ENCODE data around the gene SLAMF6.
"Not testable (repeated sequence)": the region's sequence is repeated elsewhere in the genome, so short reads cannot be mapped to it uniquely, and the experiment has no call there.

The SLAMF6 gene

GRCh38 chr1:160504651-160505050 is 18.4 kb downstream of the SLAMF6 start:
- no peak for DNase-seq (ENCODE audit: low spot score)

GRCh38 chr1:160503087-160503486 is 20.0 kb downstream of the SLAMF6 start:
- no peak for DNase-seq (ENCODE audit: low spot score)

- no peak for DNase-seq (ENCODE audit: low spot score)
Measured at GRCh38 chr1:160500321-160500990, 22.6 kb downstream of the SLAMF6 start.

GRCh38 chr1:160499631-160500030 is 23.4 kb downstream of the SLAMF6 start:
- no peak for DNase-seq (ENCODE audit: low spot score)

GRCh38 chr1:160498301-160499065 is 24.6 kb downstream of the SLAMF6 start:
- not testable (repeated sequence) for DNase-seq (ENCODE audit: low spot score)

GRCh38 chr1:160496334-160496733 is 26.7 kb downstream of the SLAMF6 start:
- DNase-seq (ENCODE audit: low spot score) = no peak

- DNase-seq (ENCODE audit: low spot score) = peak; percentile 6
Measured at GRCh38 chr1:160494620-160495019, 28.4 kb downstream of the SLAMF6 start.

GRCh38 chr1:160492617-160493016 is 30.4 kb downstream of the SLAMF6 start:
- no peak for DNase-seq (ENCODE audit: low spot score)

GRCh38 chr1:160491981-160492380 is 31.1 kb downstream of the SLAMF6 start:
- DNase-seq (ENCODE audit: low spot score) = no peak

- DNase-seq (ENCODE audit: low spot score) = no peak
Measured at GRCh38 chr1:160491017-160491416, 32.0 kb downstream of the SLAMF6 start.

GRCh38 chr1:160489513-160490261 is 33.4 kb downstream of the SLAMF6 start:
- DNase-seq (ENCODE audit: low spot score) = no peak

GRCh38 chr1:160488347-160489058 is 34.6 kb downstream of the SLAMF6 start:
- DNase-seq (ENCODE audit: low spot score) = no peak

- DNase-seq (ENCODE audit: low spot score) = no peak
Measured at GRCh38 chr1:160486453-160486852, 36.6 kb downstream of the SLAMF6 start.

GRCh38 chr1:160483505-160484185 is 39.4 kb downstream of the SLAMF6 start:
- no peak for DNase-seq (ENCODE audit: low spot score)

- DNase-seq (ENCODE audit: low spot score) = no peak
Measured at GRCh38 chr1:160481979-160482596, 41.0 kb downstream of the SLAMF6 start.

- not testable (repeated sequence) for DNase-seq (ENCODE audit: low spot score)
Measured at GRCh38 chr1:160480781-160481180, 42.3 kb downstream of the SLAMF6 start.

GRCh38 chr1:160479091-160479490 is 44.0 kb downstream of the SLAMF6 start:
- DNase-seq (ENCODE audit: low spot score) = not testable (repeated sequence)

GRCh38 chr1:160474392-160475242 is 48.4 kb downstream of the SLAMF6 start:
- DNase-seq (ENCODE audit: low spot score) = no peak

GRCh38 chr1:160472112-160472511 is 50.9 kb downstream of the SLAMF6 start:
- no peak for DNase-seq (ENCODE audit: low spot score)

- DNase-seq (ENCODE audit: low spot score) = no peak
Measured at GRCh38 chr1:160471253-160471652, 51.8 kb downstream of the SLAMF6 start.

Measured in HuH-7 (cell line).